Panc1 (cell line): ENCODE results near the gene BPIFA1. TPM values are rescaled to one million over a fixed set of nuclear protein-coding genes. Genes with fewer than 3 reads are reported as not detected.

Experiments used
- ATAC-seq: fragments of 200-7000 bp; cut with Tn5 transposase; 2 replicates; pipeline ENCODE4 v1.9.1; 2020; ENCODE audit warnings: mild to moderate bottlenecking, moderate library complexity
- BruUV-seq: library from RNA; stranded (reverse); fragments of 400-500 nt; replicated peaks from 2 replicates; lab custom pipeline; 2021; lab: Mats Ljungman, UMichigan
- CTCF ChIA-PET: fragments of 300-600 bp; sonication (Branson Sonifier 250); formaldehyde crosslinking; loops from one replicate; lab custom pipeline; 2022; ENCODE audit warnings: antibody characterized with exemption; lab: Charles Lee
- POLR2A ChIA-PET: fragments of 300-600 bp; sonication (Branson Sonifier 250); formaldehyde crosslinking; loops from one replicate; lab custom pipeline; 2022; ENCODE audit warnings: antibody characterized with exemption; lab: Charles Lee
- DNase-seq: peaks from one replicate; pipeline ENCODE4 v3.0.0-alpha.2; 2010; ENCODE audit warnings: low read depth, low spot score
- H3K27ac ChIP-seq: 2 replicates; pipeline ENCODE4 v1.5.1; 2011; ENCODE audit warnings: mild to moderate bottlenecking, low read length, inconsistent platforms
- H3K27me3 ChIP-seq: fragments of 200-500 bp; sonication (Bioruptor generic); 2 replicates; pipeline ENCODE4 v1.6.0; 2014; ENCODE audit warnings: low read length, inconsistent platforms; ENCODE audit not compliant: control insufficient read depth, insufficient read depth
- H3K36me3 ChIP-seq: fragments of 200-500 bp; sonication (Bioruptor generic); 2 replicates; pipeline ENCODE4 v1.5.1; 2014; ENCODE audit warnings: inconsistent platforms, mild to moderate bottlenecking, low read length, moderate library complexity; ENCODE audit not compliant: control insufficient read depth, insufficient read depth
- H3K4me1 ChIP-seq: 2 replicates; pipeline ENCODE4 v1.5.1; 2011; ENCODE audit warnings: inconsistent platforms, mild to moderate bottlenecking, low read length, moderate library complexity; ENCODE audit not compliant: control insufficient read depth, insufficient read depth
- H3K4me3 ChIP-seq, 2 experiments: 2 replicates each; pipeline ENCODE4 v1.5.1; 2011 to 2012; ENCODE audit warnings: low read depth in 2 of 2, low read length in 2 of 2, mild to moderate bottlenecking in 2 of 2, inconsistent platforms in 1 of 2, moderate library complexity in 1 of 2
- H3K9me3 ChIP-seq: fragments of 200-500 bp; sonication (Bioruptor generic); 2 replicates; pipeline ENCODE4 v1.5.1; 2014; ENCODE audit warnings: low read depth, mild to moderate bottlenecking, inconsistent platforms, low read length, moderate library complexity; ENCODE audit not compliant: control insufficient read depth, insufficient read depth
- POLR2AphosphoS5 ChIP-seq: IDR thresholded peaks from 2 replicates; pipeline ENCODE4 v1.6.1; 2012; ENCODE audit warnings: mild to moderate bottlenecking, low read depth, low read length, moderate library complexity
- SIN3A ChIP-seq: IDR thresholded peaks from 2 replicates; pipeline ENCODE4 v1.6.1; 2012; ENCODE audit warnings: low read depth, mild to moderate bottlenecking, low read length, moderate library complexity, borderline replicate concordance; ENCODE audit not compliant: insufficient read depth
- TCF7L2 ChIP-seq: IDR thresholded peaks from 2 replicates; pipeline ENCODE4 v1.6.1; 2011; ENCODE audit warnings: mild to moderate bottlenecking, low read depth, low read length, inconsistent platforms
- in situ Hi-C: cut with HindIII; loops from 2 replicates; pipeline ENCODE4 v1.10.0; 2016; ENCODE audit warnings: low sequenced_read_pairs, low pct_unique_long_range_greater_than_20kb
- intact Hi-C: fragments of 100-400 bp; cut with micrococcal nuclease; formaldehyde crosslinking; loops from one replicate; pipeline ENCODE4 v1.10.0; 2022; ENCODE audit not compliant: unreplicated experiment
- total RNA-seq: library from RNA; stranded (reverse); gene quantifications from one replicate; pipeline ENCODE4 v1.2.1, GENCODE V29; 2021; ENCODE audit not compliant: unreplicated experiment
- TF ChIP-seq, protein P1 (sequence below), 2 experiments: IDR thresholded peaks; 2 replicates each; pipeline ENCODE4 v1.6.1; 2011 to 2012; ENCODE audit warnings: low read depth in 2 of 2, control low read depth in 1 of 2, low read length in 1 of 2, mild to moderate bottlenecking in 1 of 2, moderate library complexity in 1 of 2; ENCODE audit not compliant: insufficient read depth in 1 of 2
- TF ChIP-seq, protein P2 (sequence below): fragments of 450-650 bp; IDR thresholded peaks from 2 replicates; pipeline ENCODE4 v1.5.1; 2017; ENCODE audit warnings: mild to moderate bottlenecking

BPIFA1 gene
- total RNA-seq, 1 experiment from 2014 or later = not detected

DNA sequence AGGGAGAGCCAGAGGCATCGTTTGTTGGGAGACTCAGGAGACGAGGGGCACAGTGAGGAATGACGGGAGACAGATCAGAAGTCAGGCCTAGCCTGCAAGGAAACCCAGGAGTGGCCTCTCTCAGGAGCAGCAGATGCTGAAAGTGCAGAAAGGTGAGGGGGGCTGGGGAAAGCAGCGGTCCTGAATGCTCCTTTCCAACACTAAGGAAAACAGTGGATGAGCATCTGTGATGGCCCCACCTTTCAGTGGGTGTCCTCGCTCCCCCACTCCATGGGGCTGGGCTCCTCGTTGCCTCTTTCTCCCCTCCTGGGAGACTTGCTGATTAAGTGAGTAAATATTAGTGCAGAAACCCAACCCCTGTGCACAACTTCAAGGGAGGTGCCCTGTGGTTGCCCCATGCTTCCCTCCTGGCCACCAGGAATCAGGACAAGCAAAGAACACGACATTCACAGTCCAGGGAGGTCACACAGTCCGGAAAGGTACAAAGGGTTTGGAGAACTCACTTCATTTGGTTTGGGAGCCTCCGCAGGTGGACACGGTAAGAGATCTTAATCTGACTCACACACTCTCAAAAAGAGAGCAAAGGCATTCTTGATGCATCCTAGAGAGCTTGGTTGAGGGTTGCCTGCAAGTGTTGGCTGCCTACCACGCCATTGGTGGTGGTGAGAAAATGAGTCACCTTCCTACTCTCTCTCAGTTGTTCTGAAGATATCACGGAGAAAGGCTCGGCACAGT lies 37.5 kb downstream of the BPIFA1 start:
- H3K36me3 ChIP-seq = no peaks in the 10 kb centered on the region
- TF ChIP-seq POLR2AphosphoS5 (no peak), TCF7L2 (no peak), SIN3A (no peak)
- TF ChIP-seq, protein P1, sequence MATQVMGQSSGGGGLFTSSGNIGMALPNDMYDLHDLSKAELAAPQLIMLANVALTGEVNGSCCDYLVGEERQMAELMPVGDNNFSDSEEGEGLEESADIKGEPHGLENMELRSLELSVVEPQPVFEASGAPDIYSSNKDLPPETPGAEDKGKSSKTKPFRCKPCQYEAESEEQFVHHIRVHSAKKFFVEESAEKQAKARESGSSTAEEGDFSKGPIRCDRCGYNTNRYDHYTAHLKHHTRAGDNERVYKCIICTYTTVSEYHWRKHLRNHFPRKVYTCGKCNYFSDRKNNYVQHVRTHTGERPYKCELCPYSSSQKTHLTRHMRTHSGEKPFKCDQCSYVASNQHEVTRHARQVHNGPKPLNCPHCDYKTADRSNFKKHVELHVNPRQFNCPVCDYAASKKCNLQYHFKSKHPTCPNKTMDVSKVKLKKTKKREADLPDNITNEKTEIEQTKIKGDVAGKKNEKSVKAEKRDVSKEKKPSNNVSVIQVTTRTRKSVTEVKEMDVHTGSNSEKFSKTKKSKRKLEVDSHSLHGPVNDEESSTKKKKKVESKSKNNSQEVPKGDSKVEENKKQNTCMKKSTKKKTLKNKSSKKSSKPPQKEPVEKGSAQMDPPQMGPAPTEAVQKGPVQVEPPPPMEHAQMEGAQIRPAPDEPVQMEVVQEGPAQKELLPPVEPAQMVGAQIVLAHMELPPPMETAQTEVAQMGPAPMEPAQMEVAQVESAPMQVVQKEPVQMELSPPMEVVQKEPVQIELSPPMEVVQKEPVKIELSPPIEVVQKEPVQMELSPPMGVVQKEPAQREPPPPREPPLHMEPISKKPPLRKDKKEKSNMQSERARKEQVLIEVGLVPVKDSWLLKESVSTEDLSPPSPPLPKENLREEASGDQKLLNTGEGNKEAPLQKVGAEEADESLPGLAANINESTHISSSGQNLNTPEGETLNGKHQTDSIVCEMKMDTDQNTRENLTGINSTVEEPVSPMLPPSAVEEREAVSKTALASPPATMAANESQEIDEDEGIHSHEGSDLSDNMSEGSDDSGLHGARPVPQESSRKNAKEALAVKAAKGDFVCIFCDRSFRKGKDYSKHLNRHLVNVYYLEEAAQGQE (IDR thresholded peaks at IDR 0.05; ENCODE audit: insufficient read depth in 1 of 2, low read depth in 2 of 2, low read length in 1 of 2) = no peak
- TF ChIP-seq, protein P2, sequence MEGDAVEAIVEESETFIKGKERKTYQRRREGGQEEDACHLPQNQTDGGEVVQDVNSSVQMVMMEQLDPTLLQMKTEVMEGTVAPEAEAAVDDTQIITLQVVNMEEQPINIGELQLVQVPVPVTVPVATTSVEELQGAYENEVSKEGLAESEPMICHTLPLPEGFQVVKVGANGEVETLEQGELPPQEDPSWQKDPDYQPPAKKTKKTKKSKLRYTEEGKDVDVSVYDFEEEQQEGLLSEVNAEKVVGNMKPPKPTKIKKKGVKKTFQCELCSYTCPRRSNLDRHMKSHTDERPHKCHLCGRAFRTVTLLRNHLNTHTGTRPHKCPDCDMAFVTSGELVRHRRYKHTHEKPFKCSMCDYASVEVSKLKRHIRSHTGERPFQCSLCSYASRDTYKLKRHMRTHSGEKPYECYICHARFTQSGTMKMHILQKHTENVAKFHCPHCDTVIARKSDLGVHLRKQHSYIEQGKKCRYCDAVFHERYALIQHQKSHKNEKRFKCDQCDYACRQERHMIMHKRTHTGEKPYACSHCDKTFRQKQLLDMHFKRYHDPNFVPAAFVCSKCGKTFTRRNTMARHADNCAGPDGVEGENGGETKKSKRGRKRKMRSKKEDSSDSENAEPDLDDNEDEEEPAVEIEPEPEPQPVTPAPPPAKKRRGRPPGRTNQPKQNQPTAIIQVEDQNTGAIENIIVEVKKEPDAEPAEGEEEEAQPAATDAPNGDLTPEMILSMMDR = no peak
- CTCF ChIA-PET = no interaction called here
- ATAC-seq (no peak), DNase-seq (no peak)
- H3K27ac ChIP-seq = no peak overlapping the region
- BruUV-seq = no TSS peak
- no peak overlapping the region for H3K4me3 ChIP-seq
- POLR2A ChIA-PET = no interaction called here
- in situ Hi-C loops (no loop called here), intact Hi-C loops (no loop called here)
- no peaks in the 10 kb centered on the region for H3K9me3 ChIP-seq
- no peaks in the 10 kb centered on the region for H3K4me1 ChIP-seq
- no peaks in the 10 kb centered on the region; the same call in 1 of the 2 replicates for H3K27me3 ChIP-seq

DNA sequence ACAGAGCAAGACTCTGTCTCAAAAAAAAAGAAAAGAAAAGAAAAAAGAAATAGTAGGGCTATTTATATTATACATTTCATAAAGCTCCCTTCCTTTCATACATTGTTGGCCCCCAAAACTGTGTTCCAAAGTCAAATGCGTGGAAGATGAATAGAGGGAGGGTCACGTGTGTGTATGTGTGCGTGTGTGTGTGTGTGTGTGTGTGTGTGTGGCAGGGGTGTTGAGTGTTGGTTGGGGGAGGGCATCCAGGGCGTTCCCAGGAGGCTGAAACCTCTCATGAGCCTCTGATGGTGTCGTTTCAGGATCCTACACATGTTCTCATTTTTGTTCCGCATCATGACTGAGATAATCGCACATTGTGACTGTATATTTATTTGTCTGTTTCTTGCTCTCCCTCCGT lies 39.4 kb downstream of the BPIFA1 start:
- intact Hi-C loops (no loop called here), in situ Hi-C loops (no loop called here)
- no peaks in the 10 kb centered on the region; the same call in 1 of the 2 replicates for H3K27me3 ChIP-seq
- DNase-seq (no peak), ATAC-seq (no peak)
- H3K4me1 ChIP-seq = no peaks in the 10 kb centered on the region
- no TSS peak for BruUV-seq
- H3K4me3 ChIP-seq = no peak overlapping the region
- CTCF ChIA-PET = no interaction called here
- TF ChIP-seq, protein P1 (IDR thresholded peaks at IDR 0.05; ENCODE audit: insufficient read depth in 1 of 2, low read depth in 2 of 2, low read length in 1 of 2) = no peak
- TF ChIP-seq, protein P2 = no peak
- TF ChIP-seq TCF7L2 = no peak
- no peak for TF ChIP-seq SIN3A
- no peak for TF ChIP-seq POLR2AphosphoS5
- H3K36me3 ChIP-seq = no peaks in the 10 kb centered on the region
- POLR2A ChIA-PET = no interaction called here
- no peaks in the 10 kb centered on the region for H3K9me3 ChIP-seq
- H3K27ac ChIP-seq = no peak overlapping the region
